KOPT-K1 (cell line): ENCODE measurements around the gene FAM114A1.
"Not testable (repeated sequence)": the region's sequence is repeated elsewhere in the genome, so short reads cannot be mapped to it uniquely, and the experiment has no call there.

Source experiments
- H3K27ac ChIP-seq: fragments of 200-600 bp; sonication (generic); 2 replicates; pipeline ENCODE4 v1.5.1; 2016; ENCODE audit warnings: antibody characterized with exemption, mild to moderate bottlenecking, low read depth, low read length; ENCODE audit not compliant: poor library complexity, severe bottlenecking
- H3K36me3 ChIP-seq: fragments of 200-600 bp; sonication (generic); 2 replicates; pipeline ENCODE4 v1.5.1; 2017; ENCODE audit warnings: antibody characterized with exemption, mild to moderate bottlenecking, low read length, moderate library complexity; ENCODE audit not compliant: insufficient read depth
- H3K9me3 ChIP-seq: fragments of 200-600 bp; sonication (generic); 2 replicates; pipeline ENCODE4 v1.5.1; 2017; ENCODE audit warnings: antibody characterized with exemption, low read length, mild to moderate bottlenecking; ENCODE audit not compliant: insufficient read depth, poor library complexity, severe bottlenecking

FAM114A1 gene

DNA sequence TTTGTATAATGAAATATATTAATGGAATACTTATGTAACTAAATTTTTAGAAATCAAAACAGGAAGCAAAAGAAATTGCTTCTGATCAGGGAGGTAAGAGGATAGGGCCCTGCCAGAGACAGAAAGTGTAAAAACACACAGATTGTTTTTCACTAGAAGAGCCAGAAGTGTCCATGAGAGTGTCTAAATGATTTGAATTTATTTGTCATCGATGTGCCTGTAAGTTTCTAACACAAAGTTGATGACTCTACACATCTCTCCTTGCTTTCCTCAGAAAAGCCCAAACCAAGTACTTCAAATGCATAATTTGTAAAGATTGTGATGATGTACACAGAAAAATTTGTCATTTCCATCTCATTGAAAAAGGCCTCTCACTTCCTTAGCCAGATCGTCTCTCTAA, 84.0 kb downstream of the FAM114A1 start:
- H3K36me3 ChIP-seq: no peaks in the 10 kb centered on the region
- no peak overlapping the region for H3K27ac ChIP-seq
- H3K9me3 ChIP-seq: no peaks in the 10 kb centered on the region

GRCh38 chr4:38952017-38952416, 84.4 kb downstream of the FAM114A1 start:
- no peaks in the 10 kb centered on the region for H3K36me3 ChIP-seq
- no peak overlapping the region for H3K27ac ChIP-seq

GRCh38 chr4:38954727-38955126, 87.1 kb downstream of the FAM114A1 start:
- no peaks in the 10 kb centered on the region for H3K36me3 ChIP-seq
- H3K9me3 ChIP-seq: no peaks in the 10 kb centered on the region
- H3K27ac ChIP-seq: no peak overlapping the region

More at GRCh38 chr4:38952017-38952416, 84.4 kb downstream of the FAM114A1 start:
- no peaks in the 10 kb centered on the region for H3K9me3 ChIP-seq

- H3K36me3 ChIP-seq: no peaks in the 10 kb centered on the region
- no peak overlapping the region for H3K27ac ChIP-seq
- no peaks in the 10 kb centered on the region for H3K9me3 ChIP-seq
Observed at GRCh38 chr4:38955957-38956356, 88.4 kb downstream of the FAM114A1 start.

DNA sequence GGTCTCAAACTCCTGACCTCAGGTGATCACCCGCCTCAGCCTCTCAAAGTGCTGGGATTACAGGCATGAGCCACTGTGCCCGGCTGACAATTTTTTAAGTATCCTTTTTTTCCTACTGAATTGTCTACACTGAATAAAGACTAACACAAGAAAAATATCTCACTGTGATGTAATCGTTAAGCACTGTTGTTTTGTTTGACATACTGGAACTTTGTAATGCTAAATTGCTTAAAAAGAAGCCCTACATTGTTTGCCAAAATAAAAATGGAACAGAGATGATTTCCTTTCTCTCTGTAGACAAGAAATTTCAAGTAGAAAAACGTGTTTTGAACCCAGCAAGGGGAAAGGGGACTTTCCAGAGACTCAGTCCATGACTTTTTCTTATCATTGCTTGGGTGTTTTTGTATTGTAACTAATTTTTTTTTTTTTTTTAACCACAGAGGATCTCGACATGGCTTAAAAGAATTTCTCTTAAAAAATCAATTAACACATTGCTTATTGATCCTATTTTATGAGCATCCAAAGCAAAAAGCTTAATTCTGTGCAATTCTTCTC, 89.7 kb downstream of the FAM114A1 start:
- no peaks in the 10 kb centered on the region for H3K9me3 ChIP-seq
- H3K36me3 ChIP-seq: no peaks in the 10 kb centered on the region
- no peak overlapping the region for H3K27ac ChIP-seq

GRCh38 chr4:38957893-38958292, 90.3 kb downstream of the FAM114A1 start:
- H3K9me3 ChIP-seq: no peaks in the 10 kb centered on the region
- H3K36me3 ChIP-seq: no peaks in the 10 kb centered on the region
- H3K27ac ChIP-seq: no peak overlapping the region

- Histone ChIP-seq H3K36me3 (no peaks in the 10 kb centered on the region), H3K27ac (no peak overlapping the region), H3K9me3 (no peaks in the 10 kb centered on the region)
Observed at GRCh38 chr4:38958453-38959190, 91.0 kb downstream of the FAM114A1 start.

- H3K9me3 ChIP-seq, H3K36me3 ChIP-seq, H3K27ac ChIP-seq: not testable (repeated sequence)
Observed at GRCh38 chr4:38959248-38959647, 91.6 kb downstream of the FAM114A1 start.

GRCh38 chr4:38964942-38965775, 97.6 kb downstream of the FAM114A1 start:
- Histone ChIP-seq H3K27ac (no peak overlapping the region), H3K9me3 (peaks cover 4% of the 10 kb centered on the region), H3K36me3 (peaks cover 15% of the 10 kb centered on the region; the same call in 1 of the 2 replicates)

GRCh38 chr4:38965866-38966265, 98.3 kb downstream of the FAM114A1 start:
- Histone ChIP-seq H3K36me3 (peaks cover 15% of the 10 kb centered on the region; the same call in 1 of the 2 replicates), H3K27ac (no peak overlapping the region), H3K9me3 (peaks cover 4% of the 10 kb centered on the region)

DNA sequence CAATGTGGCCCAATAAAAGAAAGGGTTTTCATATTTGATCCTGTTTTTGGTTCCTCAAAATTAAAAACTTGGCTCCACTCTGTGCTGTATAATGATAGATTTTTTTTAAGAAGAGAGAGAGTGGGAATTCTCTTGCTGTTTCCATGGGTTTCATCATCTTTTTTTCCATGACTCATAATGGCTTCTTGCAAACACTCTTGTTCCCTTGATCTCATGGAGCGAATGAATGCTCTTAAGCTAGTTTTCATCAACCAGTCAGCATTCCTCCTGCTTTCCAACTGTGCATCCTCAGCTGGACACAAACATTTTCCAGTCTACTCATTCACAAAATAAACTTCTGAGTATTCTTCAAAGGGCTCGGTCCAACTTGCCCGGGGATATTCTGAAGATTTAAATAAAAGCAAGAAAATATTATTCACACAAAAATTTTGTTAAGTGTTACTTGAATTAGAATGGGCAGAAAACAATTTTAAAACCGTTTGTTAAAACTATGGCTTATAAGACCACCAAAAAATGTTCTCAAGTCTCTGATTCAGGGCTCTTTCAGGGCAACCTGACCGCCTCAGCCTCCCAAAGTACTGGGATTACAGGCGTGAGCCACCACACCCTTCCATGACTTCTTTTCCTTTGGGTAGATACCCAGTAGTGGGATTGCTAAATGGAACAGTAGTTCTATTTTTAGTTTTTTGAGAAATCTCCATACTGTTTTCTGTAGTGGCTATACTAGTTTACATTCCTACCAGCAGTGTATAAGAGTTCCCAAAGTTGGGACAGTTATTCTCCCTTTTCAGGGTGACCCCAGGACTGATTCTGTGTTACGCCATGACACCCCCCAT, 99.9 kb downstream of the FAM114A1 start:
- H3K36me3 ChIP-seq: peaks cover 15% of the 10 kb centered on the region; the same call in 1 of the 2 replicates
- H3K9me3 ChIP-seq: peaks cover 4% of the 10 kb centered on the region
- no peak overlapping the region for H3K27ac ChIP-seq

DNA sequence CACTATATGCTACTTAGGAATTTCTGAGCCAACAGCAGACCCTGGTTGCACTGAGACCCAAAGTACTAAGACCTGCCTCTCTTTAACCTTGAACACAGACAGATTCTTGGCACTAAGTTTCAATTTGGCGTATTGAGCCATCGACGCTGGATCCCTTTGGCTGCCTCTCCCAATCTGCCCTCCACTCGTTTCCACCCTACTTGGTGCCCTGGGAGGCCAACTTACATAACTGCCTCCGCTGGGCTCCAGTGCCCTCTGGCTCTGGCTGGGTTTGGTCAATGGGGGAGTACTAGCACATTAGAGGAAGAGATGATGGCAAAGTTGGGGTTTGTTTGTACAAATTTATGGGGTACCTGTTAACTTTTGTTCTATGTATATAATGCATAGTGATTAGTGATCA, 101.1 kb downstream of the FAM114A1 start:
- H3K27ac ChIP-seq: no peak overlapping the region
- H3K36me3 ChIP-seq: peaks cover 15% of the 10 kb centered on the region; the same call in 1 of the 2 replicates
- H3K9me3 ChIP-seq: peaks cover 4% of the 10 kb centered on the region

DNA sequence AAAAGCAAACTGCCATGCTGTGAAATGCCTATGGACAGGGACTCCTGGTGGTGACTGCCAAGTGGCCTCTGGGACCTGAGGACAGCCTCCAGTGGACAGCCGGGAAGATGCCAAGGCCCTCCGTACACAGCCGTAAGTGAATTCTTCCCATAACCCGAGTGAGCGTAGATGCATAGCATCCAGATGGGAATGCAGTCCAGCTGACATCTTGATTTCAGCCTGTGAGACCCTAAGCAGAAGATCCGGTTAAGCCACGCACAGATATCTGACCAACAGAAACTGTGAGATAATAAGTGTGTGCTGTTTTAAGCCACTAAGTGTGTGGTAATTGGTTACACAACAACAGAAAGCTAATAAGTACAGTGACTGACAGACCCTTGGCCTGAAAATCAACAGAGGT, 108.7 kb downstream of the FAM114A1 start:
- H3K36me3 ChIP-seq: no peaks in the 10 kb centered on the region
- no peaks in the 10 kb centered on the region for H3K9me3 ChIP-seq
- no peak overlapping the region for H3K27ac ChIP-seq

GRCh38 chr4:38979081-38979480, 111.5 kb downstream of the FAM114A1 start:
- no peaks in the 10 kb centered on the region for H3K36me3 ChIP-seq
- H3K9me3 ChIP-seq: no peaks in the 10 kb centered on the region
- no peak overlapping the region for H3K27ac ChIP-seq
